Measurements from ENCODE around the gene KCTD4.
A peak's percentile ranks its signal among the peaks of the same experiment; 100 is the strongest.
"Not testable (repeated sequence)": the region's sequence is repeated elsewhere in the genome, so short reads cannot be mapped to it uniquely, and the experiment has no call there.

The KCTD4 gene

GRCh38 chr13:45219123-45219891 is 18.5 kb upstream of the KCTD4 start:
- intact Hi-C loops (cut with DNase I): no loop called here
- no peak for DNase-seq

GRCh38 chr13:45218689-45219088 is 17.8 kb upstream of the KCTD4 start:
- no peak for DNase-seq
- intact Hi-C loops (cut with DNase I): no loop called here

DNA sequence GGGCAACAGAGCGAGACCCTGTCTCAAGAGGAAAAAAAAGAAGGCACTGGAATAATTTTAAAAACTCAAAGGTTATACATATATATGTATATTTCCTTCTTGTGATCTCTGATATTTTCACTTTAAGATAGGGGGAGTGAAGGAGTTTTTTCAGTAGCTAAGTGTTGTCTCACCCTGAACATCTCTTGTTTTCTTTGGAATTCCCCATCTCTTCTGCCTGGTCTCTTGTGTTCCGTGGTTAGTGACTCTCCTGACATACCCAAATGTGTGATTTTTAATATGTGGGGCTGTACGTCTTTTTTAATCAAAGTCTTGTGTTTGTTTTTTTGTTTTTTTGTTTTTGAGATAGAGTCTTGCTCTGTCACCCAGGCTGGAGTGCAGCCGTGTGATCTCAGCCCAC is 15.3 kb upstream of the KCTD4 start:
- no peak for DNase-seq
- intact Hi-C loops (cut with DNase I): no loop called here

GRCh38 chr13:45215392-45216077 is 14.7 kb upstream of the KCTD4 start:
- DNase-seq: no peak
- intact Hi-C loops (cut with DNase I): no loop called here

GRCh38 chr13:45209229-45209628 is 8.4 kb upstream of the KCTD4 start:
- intact Hi-C loops (cut with DNase I): no loop called here
- no peak for DNase-seq

DNA sequence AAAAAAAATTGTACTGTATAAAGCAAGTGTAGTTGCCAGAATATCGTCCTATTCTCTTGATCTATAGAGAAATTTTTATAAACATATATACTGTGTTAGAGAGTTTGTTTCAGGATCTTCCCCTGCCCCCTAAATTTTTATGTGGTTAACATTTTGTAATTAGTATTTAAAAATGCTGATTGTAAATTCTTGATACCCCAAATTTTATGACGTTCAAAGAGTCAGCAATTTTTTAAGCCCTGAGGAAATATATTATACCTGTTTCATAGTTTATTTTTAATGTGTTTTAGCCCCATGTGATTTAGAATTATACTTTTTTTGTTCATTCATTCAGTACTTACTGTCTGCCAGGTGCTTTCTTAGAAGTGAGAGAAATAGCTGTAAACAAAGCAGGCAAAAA is 7.3 kb upstream of the KCTD4 start:
- intact Hi-C loops (cut with DNase I): no loop called here
- no peak for DNase-seq

GRCh38 chr13:45207319-45207718 is 6.5 kb upstream of the KCTD4 start:
- intact Hi-C loops (cut with DNase I): no loop called here
- no peak for DNase-seq

DNA sequence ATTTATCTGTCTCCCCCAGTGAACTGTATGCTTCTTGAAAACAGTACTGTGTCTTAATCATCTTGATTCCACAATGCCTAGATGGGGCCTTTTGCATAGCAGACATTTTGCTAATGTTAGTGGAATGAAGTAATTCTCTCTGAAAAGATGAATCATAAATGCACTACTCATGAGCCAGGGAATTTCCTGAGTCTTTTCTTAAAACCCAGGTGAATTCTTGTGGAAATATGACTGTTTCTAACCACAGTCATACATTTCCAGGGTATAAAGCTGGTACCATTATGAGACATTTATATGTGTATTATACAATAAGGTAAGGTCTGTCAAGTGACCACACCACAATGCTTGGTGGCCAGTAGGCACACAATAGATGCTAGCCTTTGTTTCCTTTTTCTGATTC is 5.5 kb upstream of the KCTD4 start:
- DNase-seq: peak in 1 of 42 donors; percentile 15

GRCh38 chr13:45205124-45205523 is 4.3 kb upstream of the KCTD4 start:
- no peak for DNase-seq
- intact Hi-C loops (cut with DNase I): no loop called here

More for the DNA sequence above, 5.5 kb upstream of the KCTD4 start:
- intact Hi-C loops (cut with DNase I): no loop called here

GRCh38 chr13:45199711-45200110 is 1.1 kb downstream of the KCTD4 start:
- no peak for DNase-seq
- intact Hi-C loops (cut with DNase I): no loop called here

GRCh38 chr13:45198924-45199323 is 1.9 kb downstream of the KCTD4 start:
- DNase-seq: no peak
- intact Hi-C loops (cut with DNase I): no loop called here

GRCh38 chr13:45198041-45198440 is 2.8 kb downstream of the KCTD4 start:
- intact Hi-C loops (cut with DNase I): no loop called here
- no peak for DNase-seq

DNA sequence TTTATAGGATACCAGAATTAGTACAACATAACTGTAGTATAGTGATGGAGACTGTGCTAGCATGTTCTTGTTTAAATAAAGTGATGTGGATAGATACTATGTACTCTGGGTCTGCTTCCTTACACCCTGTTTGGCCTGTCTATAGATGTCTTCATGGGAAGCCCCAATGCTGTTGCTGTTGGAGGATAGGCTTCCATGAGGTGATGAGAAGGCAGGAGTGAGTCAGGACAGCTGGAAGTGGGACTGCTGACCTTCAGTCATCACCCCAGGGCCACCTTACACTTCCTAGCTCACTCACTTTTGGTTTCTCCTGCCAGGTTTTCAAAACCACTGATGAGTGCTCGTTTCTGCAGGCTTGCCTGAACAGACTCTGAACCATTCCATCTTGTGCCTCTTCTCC is 4.2 kb downstream of the KCTD4 start:
- DNase-seq: no peak
- intact Hi-C loops (cut with DNase I): no loop called here

DNA sequence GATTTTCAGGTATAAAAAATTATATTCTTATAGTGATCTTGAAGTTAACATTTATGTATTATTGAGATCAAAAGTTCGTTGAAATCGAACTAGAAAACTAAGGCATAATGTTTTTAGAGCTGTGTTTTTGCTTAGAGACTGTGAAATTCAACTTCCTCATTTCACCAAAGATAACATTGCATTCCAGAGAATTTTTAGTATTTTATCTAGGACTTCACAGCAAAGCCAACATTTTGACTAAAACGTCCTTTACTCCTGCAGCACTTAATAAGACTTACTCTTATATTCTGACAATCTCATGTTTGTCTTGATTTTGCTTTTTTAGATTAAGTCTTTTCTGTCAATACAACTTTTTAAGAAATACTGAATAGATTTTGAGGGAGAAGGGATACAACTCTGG is 4.7 kb downstream of the KCTD4 start:
- intact Hi-C loops (cut with DNase I): no loop called here
- DNase-seq: no peak

- no peak for DNase-seq
- intact Hi-C loops (cut with DNase I): loop anchor here (2.0 kb wide), 1 partner anchor 85 kb away; no protein-coding TSS in a partner anchor
Measured at GRCh38 chr13:45195421-45195820, 5.4 kb downstream of the KCTD4 start.

GRCh38 chr13:45194081-45194939 is 6.5 kb downstream of the KCTD4 start:
- intact Hi-C loops (cut with DNase I): loop anchor here (1.0 to 5.0 kb wide), 3 partner anchors 74 to 147 kb away; partner anchors contain the start of gene GTF2F2
- DNase-seq: peak; percentile 72 to 95 (median 88)

GRCh38 chr13:45191874-45192273 is 9.0 kb downstream of the KCTD4 start:
- no peak for DNase-seq
- intact Hi-C loops (cut with DNase I): loop anchor here (2.0 to 5.0 kb wide), 2 partner anchors 89 to 145 kb away; no protein-coding TSS in a partner anchor

DNA sequence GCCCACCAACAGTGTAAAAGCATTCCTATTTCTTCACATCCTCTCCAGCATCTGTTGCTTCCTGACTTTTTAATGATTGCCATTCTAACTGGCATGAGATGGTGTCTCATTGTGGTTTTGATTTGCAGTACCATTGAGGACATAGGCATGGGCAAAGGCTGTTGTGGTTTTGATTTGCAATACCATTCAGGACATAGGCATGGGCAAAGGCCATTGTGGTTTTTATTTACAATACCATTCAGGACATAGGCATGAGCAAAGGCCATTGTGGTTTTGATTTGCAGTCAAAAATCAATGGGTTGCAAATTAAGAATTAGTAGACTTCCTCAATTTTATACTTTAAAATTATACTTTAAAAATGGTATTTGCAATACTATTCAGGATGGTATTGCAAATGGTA is 11.3 kb downstream of the KCTD4 start:
- intact Hi-C loops (cut with DNase I); DNase-seq: not testable (repeated sequence)

GRCh38 chr13:45189077-45189476 is 11.8 kb downstream of the KCTD4 start:
- intact Hi-C loops (cut with DNase I); DNase-seq: not testable (repeated sequence)

GRCh38 chr13:45185286-45185685 is 15.6 kb downstream of the KCTD4 start:
- DNase-seq: no peak
- intact Hi-C loops (cut with DNase I): no loop called here

Data from head of caudate nucleus (tissue), 42 donors.